Activated CD8-positive, alpha-beta memory T cell treated with anti-CD3 and anti-CD28 coated beads for 1 hour (primary cell): Measurements from ENCODE around the gene MUC5B.

Source experiments
- DNase-seq, 2 donors: peaks; one replicate each; pipeline ENCODE4 v3.0.0-alpha.2; 2020; ENCODE audit warnings: low read depth in 1 of 2; ENCODE audit errors: extremely low read depth in 1 of 2

MUC5B gene

GRCh38 chr11:1279674-1280055 lies 56.8 kb downstream of the MUC5B start:
- no peak for DNase-seq

- DNase-seq, result no peak
Measured at GRCh38 chr11:1280116-1281035, 57.5 kb downstream of the MUC5B start.

GRCh38 chr11:1281326-1281973 lies 58.6 kb downstream of the MUC5B start:
- DNase-seq, result no peak

- no peak for DNase-seq
Measured at GRCh38 chr11:1281974-1282365, 59.1 kb downstream of the MUC5B start.

GRCh38 chr11:1283091-1283511 lies 60.2 kb downstream of the MUC5B start:
- DNase-seq, result no peak

- DNase-seq, result no peak
Measured at GRCh38 chr11:1283906-1284305, 61.0 kb downstream of the MUC5B start.

GRCh38 chr11:1285316-1285744 lies 62.5 kb downstream of the MUC5B start:
- DNase-seq, result no peak

- no peak for DNase-seq
Measured at GRCh38 chr11:1285876-1286275, 63.0 kb downstream of the MUC5B start.

- no peak for DNase-seq
Measured at GRCh38 chr11:1287928-1288327, 65.1 kb downstream of the MUC5B start.

GRCh38 chr11:1288426-1289151 lies 65.7 kb downstream of the MUC5B start:
- DNase-seq, result no peak

- no peak for DNase-seq
Measured at GRCh38 chr11:1289211-1289935, 66.5 kb downstream of the MUC5B start.

GRCh38 chr11:1290052-1291040 lies 67.5 kb downstream of the MUC5B start:
- DNase-seq, result no peak

GRCh38 chr11:1291295-1292017 lies 68.6 kb downstream of the MUC5B start:
- no peak for DNase-seq

- DNase-seq, result no peak
Measured at GRCh38 chr11:1292018-1292643, 69.3 kb downstream of the MUC5B start.

- no peak for DNase-seq
Measured at GRCh38 chr11:1292644-1293618, 70.1 kb downstream of the MUC5B start.

GRCh38 chr11:1293619-1294015 lies 70.8 kb downstream of the MUC5B start:
- DNase-seq, result no peak

- no peak for DNase-seq
Measured at GRCh38 chr11:1295086-1295485, 72.2 kb downstream of the MUC5B start.
